ENCODE results near the gene WFIKKN1. TPM values are rescaled to one million over a fixed set of nuclear protein-coding genes. Genes with fewer than 3 reads are reported as not detected.

Gene WFIKKN1
- total RNA-seq, 2 donors from 2014 or later = 0.80 to 1.1 TPM

- intact Hi-C loops (cut with DNase I) = no loop called here
- Histone ChIP-seq H3K27me3 (no peaks in the 10 kb centered on the region), H3K27ac (no peak overlapping the region), H3K36me3 (peaks cover 5% of the 10 kb centered on the region), H3K9me3 (no peaks in the 10 kb centered on the region), H3K4me3 (no peak overlapping the region), H3K9ac (ENCODE audit: low read depth in 2 of 2, low read length in 2 of 2) (no peak overlapping the region), H3K4me1 (peaks cover 6% of the 10 kb centered on the region)
- peak; percentile 37 for DNase-seq
- no peak for TF ChIP-seq CTCF (IDR thresholded peaks at IDR 0.05)
Observed at GRCh38 chr16:627454-628239, 3.1 kb upstream of the WFIKKN1 start.

GRCh38 chr16:628321-629061 lies 2.3 kb upstream of the WFIKKN1 start:
- intact Hi-C loops (cut with DNase I) = no loop called here
- DNase-seq = no peak
- H3K4me3 ChIP-seq = no peak overlapping the region
- H3K9me3 ChIP-seq = no peaks in the 10 kb centered on the region
- H3K27ac ChIP-seq = no peak overlapping the region
- peaks cover 6% of the 10 kb centered on the region for H3K4me1 ChIP-seq
- H3K36me3 ChIP-seq = peaks cover 5% of the 10 kb centered on the region
- H3K9ac ChIP-seq (ENCODE audit: low read depth in 2 of 2, low read length in 2 of 2) = no peak overlapping the region
- no peaks in the 10 kb centered on the region for H3K27me3 ChIP-seq
- no peak for TF ChIP-seq CTCF (IDR thresholded peaks at IDR 0.05)

DNA sequence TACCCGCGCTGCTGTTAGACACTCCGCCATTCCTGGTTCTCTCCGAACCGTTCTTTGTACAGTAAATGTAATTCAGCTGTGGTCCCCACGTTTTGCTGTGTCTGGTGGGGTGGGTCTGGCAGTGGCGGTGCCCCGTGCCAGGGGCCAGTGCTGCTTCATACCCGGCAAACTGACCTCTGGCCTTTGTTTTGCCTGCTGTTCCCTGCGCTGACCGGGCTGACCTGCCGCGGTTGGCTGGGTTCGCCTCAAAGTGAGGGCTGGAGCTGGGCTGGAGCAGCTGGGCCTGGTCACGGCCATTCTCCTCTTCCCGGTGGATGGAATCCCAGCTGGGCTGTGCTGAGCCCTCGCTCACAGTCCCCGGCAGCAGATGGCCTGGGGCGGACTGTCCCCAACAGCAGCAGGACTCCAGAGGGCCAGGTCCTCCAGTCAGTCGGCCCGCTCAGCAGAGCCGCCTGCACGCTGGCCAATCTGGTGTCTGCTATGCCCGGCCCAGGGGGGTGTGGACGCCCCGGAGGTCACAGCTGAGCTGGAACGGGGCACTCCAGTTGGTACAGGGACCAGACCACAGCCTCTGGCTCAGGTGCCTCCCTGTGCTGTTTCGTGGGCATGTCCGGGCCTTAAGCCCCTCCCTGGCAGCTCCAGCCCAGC lies 1.5 kb upstream of the WFIKKN1 start:
- H3K9ac ChIP-seq (ENCODE audit: low read depth in 2 of 2, low read length in 2 of 2) = no peak overlapping the region
- H3K27ac ChIP-seq = no peak overlapping the region
- H3K27me3 ChIP-seq = no peaks in the 10 kb centered on the region
- DNase-seq = peak; percentile 18
- peaks cover 5% of the 10 kb centered on the region for H3K36me3 ChIP-seq
- TF ChIP-seq CTCF (IDR thresholded peaks at IDR 0.05) = no peak
- H3K9me3 ChIP-seq = no peaks in the 10 kb centered on the region
- H3K4me3 ChIP-seq = no peak overlapping the region
- peaks cover 6% of the 10 kb centered on the region for H3K4me1 ChIP-seq
- intact Hi-C loops (cut with DNase I) = no loop called here

DNA sequence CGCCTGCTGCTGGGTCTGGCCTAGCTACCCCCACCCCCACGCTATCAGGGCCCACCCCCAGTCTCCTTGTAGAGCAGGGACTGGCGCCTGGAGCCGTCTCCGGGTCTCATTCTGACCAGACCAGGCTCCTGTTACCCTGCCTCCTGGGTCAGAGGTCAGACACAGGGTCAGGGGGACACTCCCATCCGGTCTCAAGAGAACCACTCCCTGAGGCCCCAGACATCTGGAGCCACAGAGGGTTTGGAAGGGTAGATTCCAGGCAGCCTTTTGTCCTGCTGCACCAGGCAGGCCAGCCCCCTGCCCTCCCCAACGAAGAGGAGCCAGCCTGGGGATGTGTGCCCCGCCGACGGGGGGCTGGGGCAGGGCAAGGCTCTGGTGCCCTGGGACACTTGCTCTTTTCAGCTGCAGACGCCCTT lies 944 bp upstream of the WFIKKN1 start:
- intact Hi-C loops (cut with DNase I) = no loop called here
- Histone ChIP-seq H3K27ac (no peak overlapping the region), H3K36me3 (peaks cover 5% of the 10 kb centered on the region)

More for the DNA sequence above, 944 bp upstream of the WFIKKN1 start:
- Histone ChIP-seq H3K27me3 (no peaks in the 10 kb centered on the region), H3K4me1 (peaks cover 6% of the 10 kb centered on the region), H3K4me3 (no peak overlapping the region), H3K9ac (ENCODE audit: low read depth in 2 of 2, low read length in 2 of 2) (no peak overlapping the region), H3K9me3 (no peaks in the 10 kb centered on the region)
- DNase-seq = no peak
- TF ChIP-seq CTCF (IDR thresholded peaks at IDR 0.05) = no peak

Data from colonic mucosa (tissue), 4 donors.